ENCODE results near the gene TFAP2C. TPM values are rescaled to one million over a fixed set of nuclear protein-coding genes. Genes with fewer than 3 reads are reported as not detected.
"Not testable (repeated sequence)": the region's sequence is repeated elsewhere in the genome, so short reads cannot be mapped to it uniquely, and the experiment has no call there.

The TFAP2C gene
- total RNA-seq, 1 donor from 2014 or later = 0.13 TPM

DNA sequence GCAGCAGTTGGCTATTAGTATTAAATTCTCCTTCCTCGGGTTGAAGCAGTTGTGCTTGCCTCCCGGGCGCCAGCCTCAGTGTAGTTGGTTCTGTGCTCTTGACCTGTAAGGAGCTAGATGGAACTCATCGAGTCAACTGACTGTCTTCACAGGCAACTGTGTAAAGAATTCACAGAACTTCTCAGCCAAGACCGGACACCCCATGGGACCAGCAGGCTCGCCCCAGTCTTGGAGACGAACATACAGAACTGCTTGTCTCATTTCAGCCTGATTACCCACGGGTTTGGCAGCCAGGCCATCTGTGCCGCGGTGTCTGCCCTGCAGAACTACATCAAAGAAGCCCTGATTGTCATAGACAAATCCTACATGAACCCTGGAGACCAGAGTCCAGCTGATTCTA, 8.5 kb downstream of the TFAP2C start:
- no peak for ATAC-seq
- no peak for DNase-seq (ENCODE audit: low spot score)

DNA sequence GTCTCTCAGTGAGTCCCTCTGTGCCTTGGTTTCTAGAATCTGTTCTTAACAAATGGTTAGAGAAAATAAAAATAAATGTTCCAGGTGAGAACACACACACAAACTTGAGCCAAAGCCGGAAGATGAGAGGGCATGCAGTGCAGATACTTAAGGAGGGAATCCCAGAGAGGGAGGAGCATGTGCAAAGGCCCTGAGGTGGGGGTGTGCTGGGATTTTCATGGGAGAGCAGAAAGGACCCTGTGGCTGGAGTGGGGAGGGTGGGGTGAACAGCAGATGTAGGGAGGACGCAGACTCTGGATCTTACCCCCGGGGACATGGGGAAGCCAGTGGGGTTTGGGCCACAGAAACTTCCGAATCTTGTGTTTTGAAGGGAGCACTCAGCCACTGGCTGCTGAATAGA, 17.5 kb downstream of the TFAP2C start:
- no peak for ATAC-seq
- no peak for DNase-seq (ENCODE audit: low spot score)

DNA sequence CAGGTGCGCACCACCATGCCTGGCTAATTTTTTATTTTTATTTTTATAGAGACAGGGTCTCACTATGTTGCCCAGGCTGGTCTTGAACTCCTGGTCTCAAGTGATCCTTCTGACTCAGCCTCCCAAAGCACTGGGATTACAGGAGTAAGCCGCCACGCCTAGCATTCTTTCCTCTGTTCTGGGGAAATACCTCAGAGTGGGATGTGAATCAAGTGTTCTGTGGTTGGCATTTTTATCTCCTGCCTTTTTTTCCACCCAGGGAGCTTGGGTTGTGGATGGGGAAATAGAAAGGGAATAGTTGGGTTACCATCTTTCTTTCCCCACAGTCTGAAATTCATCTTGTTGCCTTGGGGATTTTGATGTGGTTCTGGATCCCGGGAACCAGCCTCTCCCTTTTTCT, 24.1 kb downstream of the TFAP2C start:
- no peak for ATAC-seq
- no peak for DNase-seq (ENCODE audit: low spot score)

DNA sequence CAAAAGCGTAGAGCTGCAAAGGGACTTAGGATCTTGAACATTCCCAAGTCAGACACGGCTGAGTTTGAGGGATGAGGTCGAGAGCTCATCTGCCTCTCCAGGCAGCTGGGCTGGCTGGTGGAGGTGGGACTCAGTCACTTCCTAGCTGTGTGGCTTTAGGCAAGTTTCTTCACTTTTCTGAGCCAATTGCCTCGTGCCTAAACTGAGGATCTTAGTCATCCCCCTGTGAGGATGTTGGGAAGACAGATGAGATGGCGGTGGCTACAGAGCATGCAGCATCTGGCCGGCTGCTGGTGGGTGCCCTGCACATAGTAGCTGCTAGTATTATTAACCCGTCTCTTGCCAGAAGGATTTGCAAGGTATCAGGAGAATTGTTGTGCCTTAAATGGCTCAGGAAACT, 27.5 kb downstream of the TFAP2C start:
- DNase-seq (ENCODE audit: low spot score) = no peak
- no peak for ATAC-seq

DNA sequence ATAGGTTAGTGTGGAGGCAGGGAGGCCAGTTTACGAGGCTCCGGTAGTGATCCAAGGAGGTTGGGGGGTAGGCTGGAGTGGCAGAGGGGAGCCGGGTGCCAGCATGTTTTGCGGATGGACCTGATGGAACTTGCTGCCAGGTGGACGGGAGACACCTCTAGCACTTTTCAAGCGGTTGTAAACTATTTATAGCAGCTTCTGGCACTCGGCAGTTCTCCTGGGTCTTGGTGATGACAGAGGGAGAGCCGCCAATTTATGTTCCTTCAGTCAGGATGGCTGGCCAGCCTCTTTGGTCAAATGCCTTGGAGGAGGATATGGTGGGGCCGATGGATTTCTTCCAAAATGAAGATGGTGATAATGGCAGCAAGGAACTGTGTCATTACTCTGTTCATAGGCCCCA, 28.8 kb downstream of the TFAP2C start:
- DNase-seq (ENCODE audit: low spot score) (no peak), ATAC-seq (no peak)

DNA sequence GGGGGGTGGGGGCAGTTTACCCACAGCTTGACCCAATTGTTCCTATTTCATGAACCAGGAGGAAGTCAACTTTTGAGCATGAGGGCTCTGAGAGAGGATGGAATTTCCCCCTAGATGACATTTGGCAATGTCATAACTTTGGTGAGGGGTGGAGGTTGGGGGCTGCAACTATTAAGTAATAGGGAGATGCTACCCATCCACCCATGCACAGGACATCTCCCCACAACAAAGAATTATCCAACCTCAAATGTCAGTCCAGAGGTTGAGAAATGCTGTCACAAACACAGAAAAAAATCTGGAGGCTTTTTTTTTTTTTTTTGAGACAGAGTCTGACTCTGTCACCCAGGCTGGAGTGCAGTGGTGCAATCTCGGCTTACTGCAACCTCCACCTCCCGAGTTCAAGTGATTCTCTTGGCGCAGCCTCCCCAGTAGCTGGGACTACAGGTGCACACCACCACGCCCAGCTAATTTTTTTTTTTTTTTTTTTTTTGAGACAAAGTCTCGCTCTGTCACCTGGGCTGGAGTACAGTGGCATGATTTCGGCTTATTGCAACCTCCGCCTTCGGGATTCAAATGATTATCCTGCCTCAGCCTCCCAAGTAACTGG, 29.3 kb downstream of the TFAP2C start:
- DNase-seq (ENCODE audit: low spot score); ATAC-seq: not testable (repeated sequence)

DNA sequence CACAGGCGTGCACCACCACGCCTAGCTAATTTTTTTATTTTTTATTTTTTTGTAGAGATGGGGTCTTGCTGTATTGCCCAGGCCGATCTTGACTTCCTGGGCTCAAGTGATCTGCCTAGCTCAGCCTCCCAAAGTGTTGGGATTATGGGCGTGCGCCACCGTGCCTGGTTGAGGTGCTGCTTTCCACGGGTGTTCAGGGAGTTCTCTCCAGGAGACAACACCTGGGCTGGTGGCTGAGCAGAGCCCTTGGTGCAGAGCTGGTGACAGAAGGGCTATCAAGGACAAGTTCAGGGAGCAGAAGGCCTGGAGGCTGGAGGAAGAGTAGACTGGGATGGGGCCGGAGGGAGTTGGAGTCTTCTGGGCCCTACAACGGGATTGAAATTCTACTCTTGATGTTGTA, 34.6 kb downstream of the TFAP2C start:
- DNase-seq (ENCODE audit: low spot score) (no peak), ATAC-seq (no peak)

DNA sequence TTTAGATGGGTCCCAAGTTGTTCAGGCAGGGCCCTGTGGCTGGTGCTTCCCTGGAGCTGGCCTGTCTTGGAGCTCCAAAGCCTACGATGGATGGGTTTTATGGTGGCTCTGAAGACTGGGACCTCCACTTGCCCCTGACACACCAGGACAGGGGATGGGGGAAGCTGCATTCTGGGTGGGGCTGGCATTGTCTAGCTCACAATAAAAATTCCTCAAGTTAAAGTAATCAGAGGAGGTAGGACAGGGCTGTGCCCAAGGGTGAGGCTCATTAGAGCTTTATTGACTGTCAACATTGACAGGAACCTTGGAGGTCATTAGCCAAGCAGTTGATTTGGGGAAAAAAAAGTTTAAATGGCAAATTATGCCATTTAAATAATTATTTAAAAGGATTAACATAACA, 35.7 kb downstream of the TFAP2C start:
- no peak for ATAC-seq
- DNase-seq (ENCODE audit: low spot score) = no peak

DNA sequence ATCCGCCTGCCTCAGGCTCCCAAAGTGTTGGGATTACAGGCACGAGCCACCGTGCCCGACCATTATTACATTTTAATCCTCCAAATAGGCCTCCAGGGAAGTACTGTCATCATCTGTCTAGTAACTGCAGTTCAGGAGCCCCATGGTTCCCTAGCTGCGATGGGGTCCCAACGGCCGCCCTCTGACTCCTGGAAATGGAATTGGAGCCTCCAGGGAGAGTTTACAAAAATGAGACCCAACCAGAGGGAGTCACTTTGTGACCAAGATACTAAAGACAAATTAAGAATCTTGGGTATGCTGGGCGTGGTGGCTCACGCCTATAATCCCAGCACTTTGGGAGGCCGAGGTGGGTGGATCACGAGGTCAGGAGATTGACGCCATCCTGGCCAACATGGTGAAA, 36.7 kb downstream of the TFAP2C start:
- DNase-seq (ENCODE audit: low spot score) = no peak
- no peak for ATAC-seq

DNA sequence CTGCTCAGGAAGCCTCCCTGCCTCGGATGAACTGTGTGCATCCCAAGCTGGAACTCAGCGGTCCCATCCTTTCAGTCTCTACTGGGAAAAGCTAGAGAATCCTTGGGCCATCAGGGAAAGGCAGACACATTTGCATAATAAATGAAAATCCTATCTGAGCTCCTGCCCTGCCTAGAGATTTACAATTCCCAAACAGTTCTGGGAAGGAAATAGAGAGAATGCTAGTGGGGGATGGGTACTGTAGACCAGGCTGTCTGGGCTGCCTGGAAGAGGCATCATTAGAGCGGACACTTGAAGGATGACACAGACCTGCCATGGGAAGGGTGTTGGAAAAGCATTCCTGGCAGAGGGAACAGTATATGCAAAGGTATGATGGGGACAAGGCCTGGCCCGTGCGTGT, 44.3 kb downstream of the TFAP2C start:
- ATAC-seq (no peak), DNase-seq (ENCODE audit: low spot score) (no peak)

DNA sequence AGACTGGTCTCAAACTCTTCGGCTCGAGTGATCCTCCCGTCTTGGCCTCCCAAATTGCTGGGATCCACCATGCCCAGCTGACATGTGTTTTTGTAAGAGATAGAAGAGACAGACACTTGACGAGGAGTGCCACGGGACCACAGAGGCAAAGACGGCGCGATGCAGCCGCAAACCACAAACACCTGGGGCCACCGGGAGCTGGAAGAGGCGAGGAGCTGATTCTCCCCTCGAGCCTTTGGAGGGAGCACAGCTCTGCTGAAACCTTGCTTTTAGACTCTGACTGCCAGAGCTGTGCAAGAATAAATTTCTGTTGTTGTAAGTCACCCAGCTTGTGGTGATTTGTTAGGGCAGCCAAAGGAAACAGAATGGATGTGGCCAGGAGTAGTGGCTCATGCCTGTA, 46.9 kb downstream of the TFAP2C start:
- no peak for ATAC-seq
- no peak for DNase-seq (ENCODE audit: low spot score)

DNA sequence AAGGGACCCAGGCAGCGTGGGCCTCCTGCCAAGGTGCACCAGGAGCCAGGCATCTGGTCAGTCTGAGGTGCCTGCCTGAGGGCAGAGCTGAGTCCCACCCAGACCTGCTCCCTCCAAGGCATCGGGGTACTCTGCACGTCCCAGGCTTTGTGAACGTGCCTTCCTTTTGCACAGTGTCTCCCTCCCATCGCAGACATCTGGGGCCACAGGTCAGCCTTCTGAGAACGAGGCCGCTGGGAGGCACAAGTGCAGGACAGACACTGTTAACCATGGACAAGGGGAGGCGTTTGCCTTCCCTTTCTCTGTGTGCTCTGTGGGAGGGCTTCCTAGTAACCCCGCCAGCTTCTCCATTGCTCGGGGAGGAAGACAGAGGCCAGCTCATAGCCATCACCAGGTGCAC, 47.6 kb downstream of the TFAP2C start:
- DNase-seq (ENCODE audit: low spot score) = no peak

DNA sequence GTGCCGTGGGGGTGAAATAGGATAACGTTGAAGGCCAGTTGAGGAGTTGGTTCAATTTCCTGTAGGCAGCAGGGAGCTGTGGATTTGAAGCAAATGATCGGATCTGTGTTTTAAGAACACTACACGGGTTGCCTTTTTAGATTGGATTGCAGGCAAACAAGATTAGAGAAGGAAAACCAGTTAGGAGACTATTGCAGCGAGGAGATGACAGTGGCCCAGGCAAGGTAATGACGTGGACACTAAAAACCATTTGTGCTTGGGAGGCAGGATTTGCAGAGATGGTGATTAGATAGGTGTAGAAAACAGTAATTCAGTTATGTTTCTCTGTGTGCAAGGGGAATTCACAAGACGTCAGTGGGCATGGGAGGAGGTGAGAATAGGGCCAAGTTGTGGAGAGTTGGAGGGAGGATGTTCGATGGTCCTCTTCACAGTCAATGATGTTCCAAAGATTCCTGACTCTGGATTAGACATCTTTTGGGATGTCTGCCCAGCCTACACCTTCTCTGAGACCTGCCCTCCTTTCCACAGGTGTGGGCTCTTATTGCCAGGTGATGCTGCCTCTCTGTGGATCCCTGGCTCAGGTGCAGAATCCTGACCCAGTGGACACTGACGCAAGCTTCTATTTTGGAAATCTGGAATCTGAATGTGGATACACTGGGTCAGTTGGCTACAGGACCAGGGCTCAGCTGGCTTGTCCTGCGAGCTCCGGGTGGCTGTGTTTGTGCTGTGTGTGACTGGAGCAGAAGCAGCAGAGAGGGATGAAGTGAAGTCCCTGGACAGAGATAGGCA, 54.2 kb downstream of the TFAP2C start:
- ATAC-seq = no peak

More for the DNA sequence above, 47.6 kb downstream of the TFAP2C start:
- ATAC-seq = no peak

DNA sequence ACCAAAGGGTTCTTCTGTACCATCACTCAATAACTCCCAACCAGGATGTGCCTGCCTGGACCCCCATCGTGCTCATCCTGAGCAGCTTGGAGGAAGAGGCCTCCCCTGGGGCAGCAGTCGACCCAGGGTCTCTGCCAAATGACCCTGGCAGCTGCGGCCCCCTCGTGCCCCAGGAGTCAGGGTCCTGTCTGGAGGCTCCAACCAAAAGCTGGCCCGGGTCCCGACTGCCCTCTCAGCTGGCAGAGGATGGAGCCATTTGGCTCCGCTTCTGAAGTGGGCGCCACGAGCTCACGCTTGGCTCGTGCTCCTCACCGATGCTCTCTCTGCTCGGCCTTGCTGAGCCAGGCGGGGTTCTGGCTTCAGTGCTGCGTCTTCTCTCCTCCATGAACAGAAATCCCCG, 56.8 kb downstream of the TFAP2C start:
- ATAC-seq (no peak), DNase-seq (ENCODE audit: low spot score) (no peak)

More for the DNA sequence above, 54.2 kb downstream of the TFAP2C start:
- no peak for DNase-seq (ENCODE audit: low spot score)

DNA sequence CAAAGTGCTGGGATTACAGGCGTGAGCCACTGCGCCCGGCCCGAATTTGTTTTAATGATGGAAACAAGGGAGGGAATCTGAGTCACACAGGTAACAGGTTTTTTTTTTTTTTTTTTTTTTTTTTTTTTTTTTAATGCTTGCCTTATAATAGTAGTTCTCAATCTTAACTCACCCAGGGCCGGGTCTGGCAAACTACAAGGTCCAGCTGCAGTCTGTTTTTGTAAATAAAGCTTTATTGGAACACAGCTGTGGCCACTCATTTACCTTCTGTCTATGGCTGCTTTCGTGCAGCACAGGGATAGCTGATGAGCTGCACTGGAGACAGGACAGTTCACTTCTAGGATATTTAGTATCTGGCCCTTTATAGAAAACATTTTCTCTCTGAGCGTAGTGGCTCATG, 58.0 kb downstream of the TFAP2C start:
- DNase-seq (ENCODE audit: low spot score) (no peak), ATAC-seq (no peak)

DNA sequence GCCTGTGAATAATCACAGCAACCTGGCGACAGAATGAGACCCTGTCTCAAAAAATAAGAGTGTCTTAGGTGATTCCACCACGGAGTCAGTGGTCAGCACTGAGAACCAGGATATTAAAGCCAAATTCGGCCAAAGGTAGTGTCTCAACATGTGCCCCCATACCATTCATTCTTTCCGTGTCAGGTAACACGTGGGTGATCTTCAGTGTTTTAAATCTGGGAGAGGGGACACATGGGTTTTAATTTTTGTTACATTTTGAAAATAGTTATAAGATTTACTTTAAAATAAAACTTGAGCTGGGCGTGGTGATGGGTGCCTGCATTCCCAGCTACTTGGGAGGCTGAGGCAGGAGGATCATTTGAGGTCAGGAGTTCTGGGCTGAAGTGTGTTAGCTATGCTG, 59.0 kb downstream of the TFAP2C start:
- ATAC-seq (no peak), DNase-seq (ENCODE audit: low spot score) (no peak)

Other genes starting within 250 kb of the TFAP2C start
- gene AURKA, start 237.1 kb upstream of the TFAP2C start, total RNA-seq = 1.6 TPM
- 17.2 TPM for gene CSTF1, start 236.7 kb upstream of the TFAP2C start, total RNA-seq
- 0.93 TPM for gene CASS4, start 217.0 kb upstream of the TFAP2C start, total RNA-seq
- gene RTF2, start 160.7 kb upstream of the TFAP2C start, total RNA-seq = 31.7 TPM
- not detected for gene FAM209A, start 104.6 kb upstream of the TFAP2C start, total RNA-seq
- not detected for gene FAM209B, start 96.1 kb upstream of the TFAP2C start, total RNA-seq

Measured in left lobe of liver (tissue), 2 donors.